Measurements from ENCODE around the gene MEPCE.

Gene MEPCE

GRCh38 chr7:100429637-100430492 is at the start of gene MEPCE (continued):
- TF ChIP-seq, protein P1, sequence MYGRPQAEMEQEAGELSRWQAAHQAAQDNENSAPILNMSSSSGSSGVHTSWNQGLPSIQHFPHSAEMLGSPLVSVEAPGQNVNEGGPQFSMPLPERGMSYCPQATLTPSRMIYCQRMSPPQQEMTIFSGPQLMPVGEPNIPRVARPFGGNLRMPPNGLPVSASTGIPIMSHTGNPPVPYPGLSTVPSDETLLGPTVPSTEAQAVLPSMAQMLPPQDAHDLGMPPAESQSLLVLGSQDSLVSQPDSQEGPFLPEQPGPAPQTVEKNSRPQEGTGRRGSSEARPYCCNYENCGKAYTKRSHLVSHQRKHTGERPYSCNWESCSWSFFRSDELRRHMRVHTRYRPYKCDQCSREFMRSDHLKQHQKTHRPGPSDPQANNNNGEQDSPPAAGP (tag by site-specific recombination; IDR thresholded peaks at IDR 0.05), result peak; percentile 61; the same call in 1 of the 2 replicates
- TF ChIP-seq ZFHX2 (tag by site-specific recombination; conservative IDR thresholded peaks at IDR 0.05), result peak; percentile 77
- TF ChIP-seq ZSCAN16 (tag by site-specific recombination; IDR thresholded peaks at IDR 0.05), result no peak
- no peak for TF ChIP-seq YY2 (tag by site-specific recombination; IDR thresholded peaks at IDR 0.05)
- no peak for TF ChIP-seq ZNF292 (tag by site-specific recombination; IDR thresholded peaks at IDR 0.05; ENCODE audit: borderline replicate concordance, low read depth)
- TF ChIP-seq WT1 (tag by site-specific recombination; IDR thresholded peaks at IDR 0.05), result peak; percentile 9; the same call in 1 of the 2 replicates
- no peak for TF ChIP-seq ZNF530 (tag by site-specific recombination; IDR thresholded peaks at IDR 0.05; ENCODE audit: low read depth)
- no peak for TF ChIP-seq ZNF785 (tag by site-specific recombination; IDR thresholded peaks at IDR 0.05)
- TF ChIP-seq ZNF37A (tag by site-specific recombination; IDR thresholded peaks at IDR 0.05), result no peak
- TF ChIP-seq ZNF175 (tag by site-specific recombination; IDR thresholded peaks at IDR 0.05), result no peak
- TF ChIP-seq, protein P2, sequence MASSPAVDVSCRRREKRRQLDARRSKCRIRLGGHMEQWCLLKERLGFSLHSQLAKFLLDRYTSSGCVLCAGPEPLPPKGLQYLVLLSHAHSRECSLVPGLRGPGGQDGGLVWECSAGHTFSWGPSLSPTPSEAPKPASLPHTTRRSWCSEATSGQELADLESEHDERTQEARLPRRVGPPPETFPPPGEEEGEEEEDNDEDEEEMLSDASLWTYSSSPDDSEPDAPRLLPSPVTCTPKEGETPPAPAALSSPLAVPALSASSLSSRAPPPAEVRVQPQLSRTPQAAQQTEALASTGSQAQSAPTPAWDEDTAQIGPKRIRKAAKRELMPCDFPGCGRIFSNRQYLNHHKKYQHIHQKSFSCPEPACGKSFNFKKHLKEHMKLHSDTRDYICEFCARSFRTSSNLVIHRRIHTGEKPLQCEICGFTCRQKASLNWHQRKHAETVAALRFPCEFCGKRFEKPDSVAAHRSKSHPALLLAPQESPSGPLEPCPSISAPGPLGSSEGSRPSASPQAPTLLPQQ (tag by site-specific recombination; IDR thresholded peaks at IDR 0.05), result peak; percentile 46
- TF ChIP-seq ZIC2 (tag by site-specific recombination; IDR thresholded peaks at IDR 0.05), result peak; percentile 72
- TF ChIP-seq, protein P3, sequence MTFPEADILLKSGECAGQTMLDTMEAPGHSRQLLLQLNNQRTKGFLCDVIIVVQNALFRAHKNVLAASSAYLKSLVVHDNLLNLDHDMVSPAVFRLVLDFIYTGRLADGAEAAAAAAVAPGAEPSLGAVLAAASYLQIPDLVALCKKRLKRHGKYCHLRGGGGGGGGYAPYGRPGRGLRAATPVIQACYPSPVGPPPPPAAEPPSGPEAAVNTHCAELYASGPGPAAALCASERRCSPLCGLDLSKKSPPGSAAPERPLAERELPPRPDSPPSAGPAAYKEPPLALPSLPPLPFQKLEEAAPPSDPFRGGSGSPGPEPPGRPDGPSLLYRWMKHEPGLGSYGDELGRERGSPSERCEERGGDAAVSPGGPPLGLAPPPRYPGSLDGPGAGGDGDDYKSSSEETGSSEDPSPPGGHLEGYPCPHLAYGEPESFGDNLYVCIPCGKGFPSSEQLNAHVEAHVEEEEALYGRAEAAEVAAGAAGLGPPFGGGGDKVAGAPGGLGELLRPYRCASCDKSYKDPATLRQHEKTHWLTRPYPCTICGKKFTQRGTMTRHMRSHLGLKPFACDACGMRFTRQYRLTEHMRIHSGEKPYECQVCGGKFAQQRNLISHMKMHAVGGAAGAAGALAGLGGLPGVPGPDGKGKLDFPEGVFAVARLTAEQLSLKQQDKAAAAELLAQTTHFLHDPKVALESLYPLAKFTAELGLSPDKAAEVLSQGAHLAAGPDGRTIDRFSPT (tag by site-specific recombination; IDR thresholded peaks at IDR 0.05), result no peak
- TF ChIP-seq ZNF341 (tag by site-specific recombination; IDR thresholded peaks at IDR 0.05; ENCODE audit: low read depth), result peak; percentile 51; the same call in 1 of the 2 replicates
- TF ChIP-seq ZNF561 (tag by site-specific recombination; IDR thresholded peaks at IDR 0.05; ENCODE audit: borderline replicate concordance), result peak; percentile 58; the same call in 1 of the 2 replicates
- 0 out of 2 replicates have a peak, but pooled peaks have one; percentile 22 for TF ChIP-seq ZBTB6 (tag by site-specific recombination; IDR thresholded peaks at IDR 0.05)
- peak; percentile 72 for TF ChIP-seq SP2 (tag by site-specific recombination; IDR thresholded peaks at IDR 0.05)
- no peak for TF ChIP-seq ZNF394 (tag by site-specific recombination; IDR thresholded peaks at IDR 0.05; ENCODE audit: borderline replicate concordance)
- TF ChIP-seq YY1 (tag by site-specific recombination; IDR thresholded peaks at IDR 0.05), result 0 out of 2 replicates have a peak, but pooled peaks have one; percentile 23
- TF ChIP-seq ZNF544 (tag by site-specific recombination; IDR thresholded peaks at IDR 0.05), result no peak
- TF ChIP-seq MZF1 (tag by site-specific recombination; IDR thresholded peaks at IDR 0.05; ENCODE audit: borderline replicate concordance), result 0 out of 2 replicates have a peak, but pooled peaks have one; percentile 46
- TF ChIP-seq ZNF449 (tag by site-specific recombination; IDR thresholded peaks at IDR 0.05), result peak; percentile 56; the same call in 1 of the 2 replicates
- TF ChIP-seq ZBTB20 (tag by site-specific recombination; IDR thresholded peaks at IDR 0.05), result peak; percentile 33; the same call in 1 of the 2 replicates
- TF ChIP-seq, protein P4, sequence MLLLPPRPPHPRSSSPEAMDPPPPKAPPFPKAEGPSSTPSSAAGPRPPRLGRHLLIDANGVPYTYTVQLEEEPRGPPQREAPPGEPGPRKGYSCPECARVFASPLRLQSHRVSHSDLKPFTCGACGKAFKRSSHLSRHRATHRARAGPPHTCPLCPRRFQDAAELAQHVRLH (tag by site-specific recombination; IDR thresholded peaks at IDR 0.05), result no peak
- no peak for TF ChIP-seq ZFP41 (tag by site-specific recombination; IDR thresholded peaks at IDR 0.05; ENCODE audit: borderline replicate concordance)
- TF ChIP-seq TCF7L2 (IDR thresholded peaks at IDR 0.05; ENCODE audit: borderline replicate concordance, low read depth, low read length), result no peak
- TF ChIP-seq, protein P5, sequence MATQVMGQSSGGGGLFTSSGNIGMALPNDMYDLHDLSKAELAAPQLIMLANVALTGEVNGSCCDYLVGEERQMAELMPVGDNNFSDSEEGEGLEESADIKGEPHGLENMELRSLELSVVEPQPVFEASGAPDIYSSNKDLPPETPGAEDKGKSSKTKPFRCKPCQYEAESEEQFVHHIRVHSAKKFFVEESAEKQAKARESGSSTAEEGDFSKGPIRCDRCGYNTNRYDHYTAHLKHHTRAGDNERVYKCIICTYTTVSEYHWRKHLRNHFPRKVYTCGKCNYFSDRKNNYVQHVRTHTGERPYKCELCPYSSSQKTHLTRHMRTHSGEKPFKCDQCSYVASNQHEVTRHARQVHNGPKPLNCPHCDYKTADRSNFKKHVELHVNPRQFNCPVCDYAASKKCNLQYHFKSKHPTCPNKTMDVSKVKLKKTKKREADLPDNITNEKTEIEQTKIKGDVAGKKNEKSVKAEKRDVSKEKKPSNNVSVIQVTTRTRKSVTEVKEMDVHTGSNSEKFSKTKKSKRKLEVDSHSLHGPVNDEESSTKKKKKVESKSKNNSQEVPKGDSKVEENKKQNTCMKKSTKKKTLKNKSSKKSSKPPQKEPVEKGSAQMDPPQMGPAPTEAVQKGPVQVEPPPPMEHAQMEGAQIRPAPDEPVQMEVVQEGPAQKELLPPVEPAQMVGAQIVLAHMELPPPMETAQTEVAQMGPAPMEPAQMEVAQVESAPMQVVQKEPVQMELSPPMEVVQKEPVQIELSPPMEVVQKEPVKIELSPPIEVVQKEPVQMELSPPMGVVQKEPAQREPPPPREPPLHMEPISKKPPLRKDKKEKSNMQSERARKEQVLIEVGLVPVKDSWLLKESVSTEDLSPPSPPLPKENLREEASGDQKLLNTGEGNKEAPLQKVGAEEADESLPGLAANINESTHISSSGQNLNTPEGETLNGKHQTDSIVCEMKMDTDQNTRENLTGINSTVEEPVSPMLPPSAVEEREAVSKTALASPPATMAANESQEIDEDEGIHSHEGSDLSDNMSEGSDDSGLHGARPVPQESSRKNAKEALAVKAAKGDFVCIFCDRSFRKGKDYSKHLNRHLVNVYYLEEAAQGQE (tag by site-specific recombination; IDR thresholded peaks at IDR 0.05), result no peak

Data from HEK293 (cell line).